ENCODE results near the gene DNAJC22. TPM values are rescaled to one million over a fixed set of nuclear protein-coding genes. Genes with fewer than 3 reads are reported as not detected.

The DNAJC22 gene
- total and polyA plus RNA-seq, 9 of the 15 experiments (the other 6 are each of a cell fraction or from before 2014, with no cell fraction given) = 0.10 to 1.2 (median 0.47) TPM

GRCh38 chr12:49322708-49323523 lies 23.8 kb upstream of the DNAJC22 start, which contains the start of gene TROAP (continued):
- no peak for TF ChIP-seq ZNF318 (IDR thresholded peaks at IDR 0.05; ENCODE audit: borderline replicate concordance in 1 of 2, low read depth in 1 of 2)
- TF ChIP-seq ZNF175 (CRISPR knock-in tag; IDR thresholded peaks at IDR 0.05; ENCODE audit: low read depth) = no peak
- no peak for TF ChIP-seq KLF10 (CRISPR knock-in tag; IDR thresholded peaks at IDR 0.05)
- no peak for TF ChIP-seq MBD1 (CRISPR knock-in tag; IDR thresholded peaks at IDR 0.05)
- TF ChIP-seq HCFC1 (IDR thresholded peaks at IDR 0.05; ENCODE audit: low read depth, low read length) = peak; percentile 35
- no peak for TF ChIP-seq ZNF197 (CRISPR knock-in tag; IDR thresholded peaks at IDR 0.05; ENCODE audit: low read depth)
- TF ChIP-seq, protein P1, sequence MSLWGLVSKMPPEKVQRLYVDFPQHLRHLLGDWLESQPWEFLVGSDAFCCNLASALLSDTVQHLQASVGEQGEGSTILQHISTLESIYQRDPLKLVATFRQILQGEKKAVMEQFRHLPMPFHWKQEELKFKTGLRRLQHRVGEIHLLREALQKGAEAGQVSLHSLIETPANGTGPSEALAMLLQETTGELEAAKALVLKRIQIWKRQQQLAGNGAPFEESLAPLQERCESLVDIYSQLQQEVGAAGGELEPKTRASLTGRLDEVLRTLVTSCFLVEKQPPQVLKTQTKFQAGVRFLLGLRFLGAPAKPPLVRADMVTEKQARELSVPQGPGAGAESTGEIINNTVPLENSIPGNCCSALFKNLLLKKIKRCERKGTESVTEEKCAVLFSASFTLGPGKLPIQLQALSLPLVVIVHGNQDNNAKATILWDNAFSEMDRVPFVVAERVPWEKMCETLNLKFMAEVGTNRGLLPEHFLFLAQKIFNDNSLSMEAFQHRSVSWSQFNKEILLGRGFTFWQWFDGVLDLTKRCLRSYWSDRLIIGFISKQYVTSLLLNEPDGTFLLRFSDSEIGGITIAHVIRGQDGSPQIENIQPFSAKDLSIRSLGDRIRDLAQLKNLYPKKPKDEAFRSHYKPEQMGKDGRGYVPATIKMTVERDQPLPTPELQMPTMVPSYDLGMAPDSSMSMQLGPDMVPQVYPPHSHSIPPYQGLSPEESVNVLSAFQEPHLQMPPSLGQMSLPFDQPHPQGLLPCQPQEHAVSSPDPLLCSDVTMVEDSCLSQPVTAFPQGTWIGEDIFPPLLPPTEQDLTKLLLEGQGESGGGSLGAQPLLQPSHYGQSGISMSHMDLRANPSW (CRISPR knock-in tag; IDR thresholded peaks at IDR 0.05) = no peak
- TF ChIP-seq, protein P2, sequence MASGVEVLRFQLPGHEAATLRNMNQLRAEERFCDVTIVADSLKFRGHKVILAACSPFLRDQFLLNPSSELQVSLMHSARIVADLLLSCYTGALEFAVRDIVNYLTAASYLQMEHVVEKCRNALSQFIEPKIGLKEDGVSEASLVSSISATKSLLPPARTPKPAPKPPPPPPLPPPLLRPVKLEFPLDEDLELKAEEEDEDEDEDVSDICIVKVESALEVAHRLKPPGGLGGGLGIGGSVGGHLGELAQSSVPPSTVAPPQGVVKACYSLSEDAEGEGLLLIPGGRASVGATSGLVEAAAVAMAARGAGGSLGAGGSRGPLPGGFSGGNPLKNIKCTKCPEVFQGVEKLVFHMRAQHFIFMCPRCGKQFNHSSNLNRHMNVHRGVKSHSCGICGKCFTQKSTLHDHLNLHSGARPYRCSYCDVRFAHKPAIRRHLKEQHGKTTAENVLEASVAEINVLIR (CRISPR knock-in tag; IDR thresholded peaks at IDR 0.05) = peak; percentile 70
- TF ChIP-seq ZNF584 (CRISPR knock-in tag; IDR thresholded peaks at IDR 0.05; ENCODE audit: low read depth) = no peak
- TF ChIP-seq ETS1 (conservative IDR thresholded peaks at IDR 0.05; ENCODE audit: control insufficient read depth, low read depth, low read length) = 0 out of 2 replicates have a peak, but pooled peaks have one; percentile 28
